Testis (tissue), 3 donors: ENCODE measurements around the gene EHMT1. TPM values are rescaled to one million over a fixed set of nuclear protein-coding genes. Genes with fewer than 3 reads are reported as not detected.

Experiments
- DNase-seq: peaks from one replicate; pipeline ENCODE4 v3.0.0-alpha.2; 2019
- H3K27ac ChIP-seq, 2 donors: fragments of 200-600 bp; sonication (generic); one replicate each; pipeline ENCODE4 v1.5.1; 2019
- H3K27me3 ChIP-seq: fragments of 200-600 bp; sonication (generic); one replicate; pipeline ENCODE4 v1.5.1; 2019
- H3K36me3 ChIP-seq: fragments of 200-600 bp; sonication (generic); one replicate; pipeline ENCODE4 v1.5.1; 2017; ENCODE audit warnings: low read depth; ENCODE audit errors: missing control alignments
- H3K4me1 ChIP-seq: fragments of 200-600 bp; sonication (generic); one replicate; pipeline ENCODE4 v1.5.1; 2019
- H3K4me3 ChIP-seq, 2 donors: fragments of 200-600 bp; sonication (generic); one replicate each; pipeline ENCODE4 v1.5.1; 2017 to 2019
- H3K9me3 ChIP-seq: fragments of 200-600 bp; sonication (generic); one replicate; pipeline ENCODE4 v1.5.1; 2017
- CTCF ChIP-seq, 3 experiments: fragments of 450-650 bp in 2 of 3; fragments of 200-600 bp in 1 of 3; sonication (generic) in 1 of 3; IDR thresholded peaks; one replicate each; pipeline ENCODE4 v1.5.1; 2016 to 2019; ENCODE audit warnings: antibody characterized with exemption in 3 of 3, mild to moderate bottlenecking in 2 of 3, moderate library complexity in 1 of 3
- POLR2A ChIP-seq: fragments of 450-650 bp; IDR thresholded peaks from one replicate; pipeline ENCODE4 v1.6.1; 2017; ENCODE audit warnings: antibody characterized with exemption, mild to moderate bottlenecking, moderate library complexity
- WGBS, 2 donors: methylation state at CpG; one replicate each; pipeline ENCODE4 v1.1.5; 2018; 5-methylcytosine and 5-hydroxymethylcytosine counted together
- intact Hi-C: fragments of 100-400 bp; cut with DNase I; formaldehyde crosslinking; loops from one replicate; pipeline ENCODE4 v1.15.1; 2023; ENCODE audit warnings: low total_unique reads
- polyA plus RNA-seq: library from polyadenylated mRNA; stranded (reverse); fragments of 350-450 nt; fragmentation: Illumina TruSeq; extraction: RNeasy Lipid Tissue Mini Kit (QIAGEN cat#74804); gene quantifications from one replicate; pipeline ENCODE4 v1.2.3, GENCODE V29; 2014; ENCODE audit warnings: low read depth, low replicate concordance; ENCODE audit not compliant: insufficient read depth
- total RNA-seq, 2 donors: library from RNA; depleted of rRNA; stranded (reverse); fragments of >200 nt; gene quantifications; one replicate each; pipeline ENCODE4 v1.2.3, GENCODE V29; 2016

The EHMT1 gene
- total and polyA plus RNA-seq, 3 donors from 2014 or later: 116 to 207 (median 193) TPM

- TF ChIP-seq POLR2A (no peak), CTCF (IDR thresholded peaks at IDR 0.05) (no peak)
- Histone ChIP-seq H3K27me3 (no peaks in the 10 kb centered on the region), H3K9me3 (no peaks in the 10 kb centered on the region), H3K4me1 (peaks cover 76% of the 10 kb centered on the region), H3K4me3 (no peak overlapping the region), H3K36me3 (no peaks in the 10 kb centered on the region), H3K27ac (peak overlapping the region; percentile 71 to 73)
- WGBS, 2 donors: 32 to 60% methylated on average over 15 to 16 of the region's 16 CpGs
- intact Hi-C loops: no loop called here
- DNase-seq: peak; percentile 89
Measured at GRCh38 chr9:137666955-137667670, 48.3 kb downstream of the EHMT1 start.

GRCh38 chr9:137668203-137668602 is 49.4 kb downstream of the EHMT1 start:
- Histone ChIP-seq H3K27me3 (no peaks in the 10 kb centered on the region), H3K9me3 (no peaks in the 10 kb centered on the region), H3K36me3 (no peaks in the 10 kb centered on the region), H3K27ac (peak overlapping the region; percentile 71 to 73), H3K4me1 (peaks cover 81% of the 10 kb centered on the region), H3K4me3 (no peak overlapping the region)
- no peak for DNase-seq
- TF ChIP-seq POLR2A: no peak
- no peak for TF ChIP-seq CTCF (IDR thresholded peaks at IDR 0.05)
- intact Hi-C loops: no loop called here

GRCh38 chr9:137669261-137669672 is 50.5 kb downstream of the EHMT1 start:
- 46 to 53% methylated on average over 20 to 23 of the region's 23 CpGs for WGBS, 2 donors
- Histone ChIP-seq H3K27ac (peak overlapping the region; percentile 40 to 71), H3K9me3 (no peaks in the 10 kb centered on the region), H3K4me1 (peaks cover 89% of the 10 kb centered on the region), H3K27me3 (no peaks in the 10 kb centered on the region), H3K36me3 (no peaks in the 10 kb centered on the region), H3K4me3 (no peak overlapping the region)
- TF ChIP-seq CTCF (IDR thresholded peaks at IDR 0.05) (no peak), POLR2A (no peak)
- intact Hi-C loops: no loop called here
- peak; percentile 73 for DNase-seq

GRCh38 chr9:137670391-137671195 is 51.8 kb downstream of the EHMT1 start:
- Histone ChIP-seq H3K27ac (peak overlapping the region; percentile 8 to 77), H3K9me3 (no peaks in the 10 kb centered on the region), H3K36me3 (no peaks in the 10 kb centered on the region), H3K4me3 (no peak overlapping the region), H3K4me1 (peaks cover 85% of the 10 kb centered on the region), H3K27me3 (no peaks in the 10 kb centered on the region)
- TF ChIP-seq POLR2A: no peak
- no peak for TF ChIP-seq CTCF (IDR thresholded peaks at IDR 0.05)
- WGBS, 2 donors: 16 to 23% methylated on average over 24 to 25 of the region's 25 CpGs
- intact Hi-C loops: no loop called here
- peak; percentile 89 for DNase-seq
